NB4 (cell line): ENCODE data around the gene RBPJL.

Source experiments
- DNase-seq: peaks from one replicate; pipeline ENCODE4 v3.0.0; 2010; ENCODE audit warnings: low read depth
- H3K4me3 ChIP-seq: one replicate; pipeline ENCODE4 v1.5.1; 2011; ENCODE audit warnings: mild to moderate bottlenecking, low read depth, low read length, moderate library complexity
- CTCF ChIP-seq: IDR thresholded peaks from one replicate; pipeline ENCODE4 v1.5.1; 2012; ENCODE audit warnings: low read depth, low read length
- MAX ChIP-seq: IDR thresholded peaks from 2 replicates; pipeline ENCODE4 v1.6.1; 2011; ENCODE audit warnings: low read depth, low read length
- MYC ChIP-seq: IDR thresholded peaks from 2 replicates; pipeline ENCODE4 v1.6.1; 2011; ENCODE audit warnings: low read depth, low read length
- POLR2A ChIP-seq: IDR thresholded peaks from 2 replicates; pipeline ENCODE4 v1.6.1; 2011; ENCODE audit warnings: mild to moderate bottlenecking; ENCODE audit not compliant: insufficient read length; ENCODE audit errors: extremely low read depth

Gene RBPJL

GRCh38 chr20:45275338-45275737 is 31.3 kb upstream of the RBPJL start:
- TF ChIP-seq MYC (no peak), MAX (no peak), POLR2A (no peak), CTCF (no peak)
- no peak overlapping the region for H3K4me3 ChIP-seq
- no peak for DNase-seq

GRCh38 chr20:45279992-45280391 is 26.6 kb upstream of the RBPJL start:
- no peak overlapping the region for H3K4me3 ChIP-seq
- no peak for TF ChIP-seq MAX
- no peak for TF ChIP-seq MYC
- no peak for TF ChIP-seq CTCF
- TF ChIP-seq POLR2A = no peak
- DNase-seq = no peak

GRCh38 chr20:45282700-45283550 is 23.7 kb upstream of the RBPJL start:
- no peak overlapping the region for H3K4me3 ChIP-seq
- no peak for DNase-seq
- TF ChIP-seq MAX = no peak
- no peak for TF ChIP-seq CTCF
- TF ChIP-seq POLR2A = no peak
- no peak for TF ChIP-seq MYC

GRCh38 chr20:45283551-45284057 is 23.0 kb upstream of the RBPJL start:
- TF ChIP-seq POLR2A (no peak), MYC (no peak), MAX (no peak), CTCF (no peak)
- DNase-seq = no peak
- H3K4me3 ChIP-seq = no peak overlapping the region

- no peak for TF ChIP-seq POLR2A
- TF ChIP-seq MAX = no peak
- TF ChIP-seq MYC = no peak
- TF ChIP-seq CTCF = no peak
- no peak overlapping the region for H3K4me3 ChIP-seq
- DNase-seq = no peak
Observed at GRCh38 chr20:45288376-45288775, 18.3 kb upstream of the RBPJL start.
